Measurements from ENCODE around the gene SEMA3B.

DNA sequence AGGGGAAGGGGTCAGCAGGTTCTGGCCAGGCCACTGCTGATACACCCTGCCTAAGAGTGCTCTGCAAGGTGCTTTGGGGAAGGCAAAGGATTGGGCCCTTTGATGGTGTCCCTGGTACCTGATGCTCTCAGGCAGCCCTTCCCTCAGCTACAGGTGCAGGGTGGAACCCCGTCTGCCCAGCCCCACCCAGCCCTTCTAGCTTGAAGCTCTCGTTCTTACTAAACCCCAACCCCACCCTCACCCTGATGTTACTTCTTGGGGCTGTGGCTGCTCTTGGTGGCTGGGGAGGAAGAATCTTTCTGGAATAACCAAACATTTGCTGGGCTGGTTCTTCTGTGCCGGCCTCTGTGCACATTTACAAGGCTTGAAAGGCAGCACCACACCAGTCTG, 26.6 kb upstream of the SEMA3B start:
- TF ChIP-seq, protein P1, sequence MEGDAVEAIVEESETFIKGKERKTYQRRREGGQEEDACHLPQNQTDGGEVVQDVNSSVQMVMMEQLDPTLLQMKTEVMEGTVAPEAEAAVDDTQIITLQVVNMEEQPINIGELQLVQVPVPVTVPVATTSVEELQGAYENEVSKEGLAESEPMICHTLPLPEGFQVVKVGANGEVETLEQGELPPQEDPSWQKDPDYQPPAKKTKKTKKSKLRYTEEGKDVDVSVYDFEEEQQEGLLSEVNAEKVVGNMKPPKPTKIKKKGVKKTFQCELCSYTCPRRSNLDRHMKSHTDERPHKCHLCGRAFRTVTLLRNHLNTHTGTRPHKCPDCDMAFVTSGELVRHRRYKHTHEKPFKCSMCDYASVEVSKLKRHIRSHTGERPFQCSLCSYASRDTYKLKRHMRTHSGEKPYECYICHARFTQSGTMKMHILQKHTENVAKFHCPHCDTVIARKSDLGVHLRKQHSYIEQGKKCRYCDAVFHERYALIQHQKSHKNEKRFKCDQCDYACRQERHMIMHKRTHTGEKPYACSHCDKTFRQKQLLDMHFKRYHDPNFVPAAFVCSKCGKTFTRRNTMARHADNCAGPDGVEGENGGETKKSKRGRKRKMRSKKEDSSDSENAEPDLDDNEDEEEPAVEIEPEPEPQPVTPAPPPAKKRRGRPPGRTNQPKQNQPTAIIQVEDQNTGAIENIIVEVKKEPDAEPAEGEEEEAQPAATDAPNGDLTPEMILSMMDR (conservative IDR thresholded peaks at IDR 0.05; ENCODE audit: low read length), result no peak
- no peak for TF ChIP-seq EZH2phosphoT487 (IDR thresholded peaks at IDR 0.05; ENCODE audit: borderline replicate concordance, low read depth, low read length)
